CD1c-positive myeloid dendritic cell (primary cell): ENCODE measurements around the gene RPL28.
"Not testable (repeated sequence)": the region's sequence is repeated elsewhere in the genome, so short reads cannot be mapped to it uniquely, and the experiment has no call there.

Source experiments
- DNase-seq: peaks from one replicate; pipeline ENCODE4 v3.0.0-alpha.2; 2016; ENCODE audit errors: extremely low spot score

The RPL28 gene

GRCh38 chr19:55391702-55392615, 6.2 kb downstream of the RPL28 start:
- no peak for DNase-seq

- DNase-seq, result no peak
Observed at GRCh38 chr19:55392820-55393761, 7.4 kb downstream of the RPL28 start.

GRCh38 chr19:55398200-55398925, 12.6 kb downstream of the RPL28 start:
- peak; percentile 67 for DNase-seq

DNA sequence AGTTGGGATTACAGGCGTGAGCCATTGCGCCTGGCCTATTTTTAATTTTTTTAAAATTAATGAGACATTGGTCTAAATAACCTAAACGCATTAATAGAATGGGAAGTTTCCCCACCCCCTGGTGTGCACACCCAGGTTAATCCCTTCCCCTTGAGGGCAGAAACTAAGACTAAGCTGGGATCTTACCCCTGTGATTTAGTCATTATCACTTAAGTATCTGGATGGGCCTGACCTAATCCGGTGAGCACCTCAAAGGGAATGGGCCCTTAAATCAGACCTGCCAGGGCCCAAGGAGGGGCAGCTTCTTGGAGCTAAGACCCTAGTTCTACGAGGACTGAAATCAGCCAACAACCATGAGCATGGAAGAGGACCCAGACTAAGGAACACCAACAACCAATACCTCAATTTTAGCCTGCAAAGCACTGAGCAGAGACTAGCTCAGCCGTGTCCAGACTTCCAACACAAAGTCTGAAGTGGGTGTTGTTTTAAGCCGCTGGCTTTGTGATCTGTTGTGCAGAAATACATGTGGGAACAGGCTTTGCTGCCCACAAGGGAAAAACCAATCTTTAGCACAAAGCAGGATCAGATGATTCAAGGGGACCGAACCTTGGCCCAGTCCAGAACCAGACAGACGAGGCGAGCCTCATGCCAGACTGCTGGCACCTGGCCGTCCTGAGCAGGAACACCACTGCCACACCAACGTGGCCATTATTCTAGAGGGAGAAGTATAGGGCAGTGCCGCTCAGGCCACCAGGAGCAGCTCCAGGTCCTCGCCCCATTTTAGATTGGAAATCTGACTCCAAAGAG, 14.8 kb downstream of the RPL28 start:
- no peak for DNase-seq

DNA sequence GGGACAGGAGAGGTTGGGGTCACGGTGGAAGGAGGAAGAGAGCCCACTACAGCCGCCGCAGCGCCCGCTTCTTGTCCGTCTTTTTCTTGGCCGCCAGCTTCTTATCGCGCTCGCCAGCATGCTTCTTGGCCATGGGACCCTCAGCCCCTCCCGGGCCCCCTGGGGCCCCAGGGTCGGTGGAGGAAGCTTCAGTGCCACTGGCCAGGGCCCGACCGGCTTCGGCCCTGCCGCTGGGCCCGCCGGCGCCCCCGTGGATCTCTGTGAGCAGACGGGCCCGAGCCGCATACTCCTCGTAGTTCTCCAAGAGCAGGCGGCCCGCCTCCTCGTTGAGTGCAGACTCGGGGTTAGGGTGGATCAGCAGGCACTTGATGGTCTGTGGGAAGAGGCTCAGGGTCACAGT, 15.7 kb downstream of the RPL28 start:
- DNase-seq, result not testable (repeated sequence)

GRCh38 chr19:55402509-55402908, 16.8 kb downstream of the RPL28 start:
- DNase-seq, result no peak

DNA sequence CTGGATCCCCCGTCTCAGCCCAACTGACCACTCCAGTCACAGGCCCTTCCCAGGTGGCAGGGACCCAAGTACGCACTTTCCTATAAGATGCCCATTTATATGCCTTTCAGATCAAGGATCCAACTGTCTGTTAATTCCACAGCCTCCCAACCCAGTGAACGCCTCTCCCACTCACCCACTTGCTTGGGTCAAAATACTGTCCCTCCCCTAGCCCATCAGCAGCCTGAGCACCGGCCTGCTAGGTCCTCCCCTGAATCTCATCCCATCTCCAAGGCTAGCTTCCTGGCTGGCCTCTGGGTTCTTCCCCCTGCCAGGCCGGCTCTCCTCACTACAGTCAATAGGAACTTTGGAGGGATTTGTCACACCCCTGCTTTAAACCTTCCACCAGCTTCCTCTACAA, 19.9 kb downstream of the RPL28 start:
- DNase-seq, result no peak

- DNase-seq, result no peak
Observed at GRCh38 chr19:55406091-55406825, 20.5 kb downstream of the RPL28 start.

DNA sequence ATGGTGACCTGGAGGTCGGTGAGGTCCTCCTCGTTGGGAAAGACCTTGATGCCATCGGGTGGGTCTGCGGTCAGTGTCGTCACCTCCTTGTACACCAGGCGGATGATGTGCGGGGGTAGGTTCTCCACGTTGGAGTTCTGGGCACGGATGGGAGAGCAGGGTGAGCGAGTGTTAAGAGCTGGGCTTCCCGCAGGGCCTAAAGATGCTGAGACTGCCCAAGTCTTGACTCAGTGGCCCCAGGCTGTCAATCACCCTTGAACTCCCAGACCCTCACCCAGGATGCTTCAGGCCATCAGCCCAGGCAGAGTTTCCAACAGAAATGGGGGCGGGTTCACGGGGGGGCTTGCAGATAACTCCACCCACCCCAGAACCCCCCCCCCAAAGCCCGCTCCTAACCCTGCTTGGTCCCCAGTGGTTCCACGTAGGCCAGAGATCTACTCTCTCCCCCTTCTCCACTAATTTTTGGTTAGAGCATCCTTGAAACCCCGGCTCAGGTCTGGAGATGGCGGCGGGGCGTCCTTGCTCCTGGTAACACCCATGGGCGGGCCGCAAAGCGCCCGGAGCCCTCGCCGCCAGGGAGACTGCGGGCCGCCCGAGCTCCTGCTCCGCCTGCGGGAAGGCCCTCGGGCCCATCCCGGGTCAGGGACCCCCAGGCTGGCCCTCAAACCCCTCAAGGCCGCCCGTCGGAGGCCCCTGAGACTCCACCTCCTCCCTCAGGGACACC, 21.3 kb downstream of the RPL28 start:
- DNase-seq, result peak; percentile 45

GRCh38 chr19:55407550-55407799, 21.7 kb downstream of the RPL28 start, which contains the start of gene UBE2S:
Gene UBE2S (minus strand): TSS chr19:55407788. CDS start chr19:55407589, 199 bp downstream.
- not testable (repeated sequence) for DNase-seq

DNA sequence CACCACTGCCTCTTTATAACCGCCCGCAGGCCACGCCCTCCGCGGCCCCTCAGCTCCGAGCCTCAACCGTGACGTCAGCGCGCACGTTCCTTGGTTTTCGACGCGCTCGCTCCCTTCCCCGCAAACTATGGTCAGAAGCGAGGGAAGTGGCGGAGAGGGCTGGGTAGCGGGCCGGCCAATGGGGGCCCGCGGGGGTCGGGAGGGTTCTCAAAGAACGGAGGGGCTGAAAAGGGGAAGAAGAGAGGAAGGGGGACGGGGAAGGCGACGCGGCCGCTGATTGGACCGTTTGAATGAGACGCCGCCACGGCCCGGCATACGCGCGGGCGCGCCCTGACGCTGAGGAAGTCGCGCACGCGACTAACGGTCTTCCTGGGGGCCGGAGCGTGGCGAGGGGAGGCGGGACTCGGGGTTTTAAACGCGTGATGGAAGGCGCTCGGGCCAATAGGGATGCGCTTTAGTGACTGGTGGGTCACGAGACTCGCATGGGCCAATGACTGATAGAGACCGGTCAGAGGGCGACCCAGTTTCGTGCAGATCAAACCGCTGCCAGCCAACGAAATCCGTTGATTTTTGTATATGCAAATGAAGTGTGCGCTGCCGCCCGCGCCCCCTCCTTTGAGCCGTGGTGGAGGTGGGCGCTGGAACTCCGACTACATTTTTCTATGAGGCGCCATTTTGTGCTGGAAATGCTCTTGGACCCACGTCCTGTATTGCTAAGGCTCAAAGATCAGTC, 22.2 kb downstream of the RPL28 start:
- peak; percentile 99 for DNase-seq

- no peak for DNase-seq
Observed at GRCh38 chr19:55408533-55408872, 22.8 kb downstream of the RPL28 start.

GRCh38 chr19:55409179-55409578, 23.4 kb downstream of the RPL28 start:
- DNase-seq, result not testable (repeated sequence)

DNA sequence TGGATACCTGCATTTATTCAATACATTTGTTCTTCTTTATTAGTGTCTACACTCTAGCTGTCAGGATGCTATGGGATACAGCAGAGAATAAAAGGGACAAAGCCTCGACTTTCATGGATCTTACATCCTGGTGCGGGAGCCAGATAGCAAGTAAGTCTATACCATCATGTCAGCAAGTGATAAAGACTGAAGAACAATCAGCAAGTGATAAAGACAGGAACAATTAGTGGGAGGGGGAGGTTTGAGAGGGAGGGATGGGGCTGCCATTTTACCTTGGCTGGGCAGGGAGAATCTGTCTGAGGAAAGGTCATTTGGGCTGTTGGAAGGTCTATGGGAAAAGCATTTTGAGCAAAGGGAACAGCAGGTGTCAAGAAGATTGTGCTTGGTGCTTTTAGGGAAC, 24.4 kb downstream of the RPL28 start:
- no peak for DNase-seq

DNA sequence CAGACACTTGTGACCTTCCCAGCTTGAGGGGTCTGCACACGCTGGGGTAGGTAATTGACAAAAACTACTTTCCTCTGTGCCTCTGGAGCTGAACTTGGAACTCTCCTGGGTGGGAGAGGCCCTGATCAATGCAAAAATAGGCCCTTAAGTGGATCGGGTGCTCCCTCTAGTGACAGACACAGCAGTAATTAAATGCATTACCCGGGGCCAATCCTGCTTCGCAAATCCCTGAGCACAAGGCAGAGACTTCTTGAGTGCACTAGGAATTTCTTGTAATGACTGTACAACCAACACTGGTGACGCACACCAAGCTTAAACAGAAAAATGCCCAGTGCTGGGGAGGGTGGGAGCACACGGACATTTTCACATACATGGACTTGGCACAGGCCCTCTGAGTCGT, 32.5 kb downstream of the RPL28 start:
- DNase-seq, result peak; percentile 76

GRCh38 chr19:55419103-55419502, 33.4 kb downstream of the RPL28 start:
- DNase-seq, result no peak

DNA sequence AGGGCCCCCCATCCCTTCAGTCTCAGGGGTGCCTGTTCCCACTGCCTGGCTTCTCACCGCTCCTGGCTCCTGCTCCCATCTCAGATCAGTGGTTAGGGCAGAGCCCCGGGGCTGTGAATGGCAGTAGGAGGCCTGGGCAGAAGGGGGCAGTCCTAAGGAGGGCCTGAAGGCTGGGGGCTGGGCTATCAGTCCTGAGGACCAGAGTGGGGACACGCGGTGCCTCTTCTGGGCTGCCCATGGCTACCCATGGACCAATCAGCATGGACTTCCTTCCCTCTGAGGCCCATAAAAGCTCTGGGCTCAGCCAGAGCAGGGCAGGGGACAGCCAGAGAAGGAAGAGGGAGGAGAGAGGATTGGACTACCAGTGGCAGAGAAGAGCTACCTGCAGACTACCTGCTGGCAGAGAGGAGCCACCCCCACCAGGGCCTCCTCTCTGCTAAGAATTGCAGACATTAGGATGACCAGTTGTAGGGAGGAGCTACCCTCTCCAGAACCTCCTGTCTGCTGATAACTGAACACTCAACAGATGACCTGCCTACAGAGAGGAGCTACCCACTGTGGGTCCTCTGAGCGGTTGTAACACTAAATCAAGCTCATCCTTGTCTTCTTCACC, 34.0 kb downstream of the RPL28 start:
- no peak for DNase-seq

DNA sequence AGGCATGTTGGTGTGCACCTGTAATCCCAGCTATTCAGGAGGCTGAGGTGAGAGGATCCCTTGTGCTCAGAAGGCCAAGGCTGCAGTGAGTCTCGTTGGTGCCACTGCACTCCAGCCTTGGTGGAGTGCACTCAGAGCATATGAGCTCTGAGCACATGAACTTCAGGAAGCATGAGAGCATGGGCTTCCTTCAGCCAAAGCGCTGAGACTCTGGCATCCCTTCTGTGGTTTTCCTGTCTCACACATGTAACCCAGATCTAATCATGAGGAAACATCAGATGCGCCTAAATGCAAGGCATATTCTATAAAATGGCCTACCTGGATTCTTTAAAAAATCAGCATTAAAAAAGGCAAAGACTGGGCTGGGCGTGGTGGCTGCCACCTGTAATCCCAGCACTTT, 35.5 kb downstream of the RPL28 start:
- DNase-seq, result not testable (repeated sequence)
